Right atrium auricular region (tissue), 2 donors: ENCODE data around the gene TICAM1. TPM values are rescaled to one million over a fixed set of nuclear protein-coding genes. Genes with fewer than 3 reads are reported as not detected.

Source experiments
- DNase-seq: peaks from one replicate; pipeline ENCODE4 v3.0.0-alpha.2; 2019; ENCODE audit warnings: low spot score
- H3K27ac ChIP-seq, 2 donors: fragments of 200-600 bp; sonication (generic); 1 replicate in 1 of 2; 2 replicates in 1 of 2; pipeline ENCODE4 v1.5.1; 2016 to 2019
- H3K27me3 ChIP-seq, 2 donors: fragments of 200-600 bp; sonication (generic); one replicate each; pipeline versions ENCODE4 v1.5.1 to v1.6.0; 2017 to 2019
- H3K36me3 ChIP-seq: fragments of 200-600 bp; sonication (generic); one replicate; pipeline ENCODE4 v1.5.1; 2016
- H3K4me1 ChIP-seq, 2 donors: fragments of 200-600 bp; sonication (generic); one replicate each; pipeline versions ENCODE4 v1.5.1 to v1.6.0; 2017 to 2019
- H3K4me3 ChIP-seq, 2 donors: fragments of 200-600 bp; sonication (generic); 1 replicate in 1 of 2; 2 replicates in 1 of 2; pipeline ENCODE4 v1.5.1; 2017 to 2019; ENCODE audit warnings: mild to moderate bottlenecking in 1 of 2, moderate library complexity in 1 of 2
- H3K9me3 ChIP-seq, 2 donors: fragments of 200-600 bp; sonication (generic); one replicate each; pipeline ENCODE4 v1.5.1; 2019
- microRNA-seq, 2 donors: library from miRNA; unstranded; fragments of <30 nt; microRNA quantifications; one replicate each; pipeline ENCODE4, GENCODE V29; 2016 to 2017; ENCODE audit warnings: borderline number of aligned reads in 2 of 2, borderline replicate concordance in 1 of 2
- total RNA-seq, 2 donors: library from RNA; depleted of rRNA; stranded (reverse); fragments of >200 nt; gene quantifications; one replicate each; pipeline ENCODE4 v1.1.0, GENCODE V29; 2016
- TF ChIP-seq, protein P1 (sequence below), 2 donors: fragments of 200-600 bp; sonication (generic); IDR thresholded peaks; one replicate each; pipeline ENCODE4 v1.5.1; 2019; ENCODE audit warnings: antibody characterized with exemption in 2 of 2

TICAM1 gene
- total RNA-seq, 2 donors from 2014 or later = 3.0 to 7.6 TPM

DNA sequence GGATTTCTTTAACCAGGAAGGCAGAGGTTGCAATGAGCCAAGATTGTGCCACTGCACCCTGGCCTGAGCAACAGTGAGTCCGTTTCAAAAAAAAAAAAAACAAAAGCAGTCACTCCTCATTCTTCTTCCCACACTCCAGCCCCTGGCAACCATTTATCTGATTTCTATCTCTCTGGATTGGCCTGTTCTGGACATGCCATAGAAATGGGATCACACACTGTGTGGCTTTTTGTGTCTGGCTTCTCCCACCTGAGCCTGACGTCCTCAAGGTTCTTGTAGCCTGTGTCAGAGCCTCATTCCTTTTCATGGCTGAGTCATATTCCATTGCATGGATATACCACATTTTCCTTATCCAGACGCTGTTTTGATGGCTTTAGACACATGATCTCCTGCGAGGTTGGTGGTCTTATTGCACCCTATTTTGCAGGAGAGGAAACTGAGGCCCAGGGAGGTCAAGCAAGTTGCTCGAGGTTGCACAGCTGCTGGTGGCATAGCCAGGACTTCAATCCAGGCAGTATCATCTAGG, 55.8 kb downstream of the TICAM1 start:
- no peaks in the 10 kb centered on the region for H3K27me3 ChIP-seq
- TF ChIP-seq, protein P1, sequence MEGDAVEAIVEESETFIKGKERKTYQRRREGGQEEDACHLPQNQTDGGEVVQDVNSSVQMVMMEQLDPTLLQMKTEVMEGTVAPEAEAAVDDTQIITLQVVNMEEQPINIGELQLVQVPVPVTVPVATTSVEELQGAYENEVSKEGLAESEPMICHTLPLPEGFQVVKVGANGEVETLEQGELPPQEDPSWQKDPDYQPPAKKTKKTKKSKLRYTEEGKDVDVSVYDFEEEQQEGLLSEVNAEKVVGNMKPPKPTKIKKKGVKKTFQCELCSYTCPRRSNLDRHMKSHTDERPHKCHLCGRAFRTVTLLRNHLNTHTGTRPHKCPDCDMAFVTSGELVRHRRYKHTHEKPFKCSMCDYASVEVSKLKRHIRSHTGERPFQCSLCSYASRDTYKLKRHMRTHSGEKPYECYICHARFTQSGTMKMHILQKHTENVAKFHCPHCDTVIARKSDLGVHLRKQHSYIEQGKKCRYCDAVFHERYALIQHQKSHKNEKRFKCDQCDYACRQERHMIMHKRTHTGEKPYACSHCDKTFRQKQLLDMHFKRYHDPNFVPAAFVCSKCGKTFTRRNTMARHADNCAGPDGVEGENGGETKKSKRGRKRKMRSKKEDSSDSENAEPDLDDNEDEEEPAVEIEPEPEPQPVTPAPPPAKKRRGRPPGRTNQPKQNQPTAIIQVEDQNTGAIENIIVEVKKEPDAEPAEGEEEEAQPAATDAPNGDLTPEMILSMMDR (IDR thresholded peaks at IDR 0.05) = no peak
- no peaks in the 10 kb centered on the region for H3K36me3 ChIP-seq
- H3K4me1 ChIP-seq = no peaks in the 10 kb centered on the region
- peaks cover 0 to 2% of the 10 kb centered on the region in 2 donors for H3K9me3 ChIP-seq
- no peak overlapping the region for H3K27ac ChIP-seq
- no peak overlapping the region for H3K4me3 ChIP-seq
- no peak for DNase-seq

DNA sequence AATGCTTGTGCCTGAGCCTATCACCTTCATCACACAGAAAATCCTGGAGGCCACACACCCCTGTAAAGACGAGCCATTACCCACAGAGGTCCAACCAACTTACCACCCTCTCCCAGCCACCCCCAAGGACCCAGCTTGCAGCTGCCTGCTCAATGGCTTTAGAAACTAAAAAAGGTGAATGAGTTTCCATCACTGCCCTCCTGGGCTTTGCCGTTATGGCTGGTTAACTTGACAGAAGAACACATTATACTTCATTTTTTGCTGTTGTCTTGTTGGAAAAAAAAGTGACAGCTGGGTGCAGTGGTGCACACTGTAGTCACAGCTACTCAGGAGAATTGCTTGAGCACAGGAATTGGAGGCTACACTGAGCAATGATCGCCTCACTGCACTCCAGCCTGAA, 57.4 kb downstream of the TICAM1 start:
- no peaks in the 10 kb centered on the region for H3K9me3 ChIP-seq
- no peak overlapping the region for H3K4me3 ChIP-seq
- no peak overlapping the region for H3K27ac ChIP-seq
- H3K4me1 ChIP-seq = no peaks in the 10 kb centered on the region
- H3K36me3 ChIP-seq = no peaks in the 10 kb centered on the region
- H3K27me3 ChIP-seq = no peaks in the 10 kb centered on the region
- TF ChIP-seq, protein P1 (IDR thresholded peaks at IDR 0.05) = no peak
- no peak for DNase-seq

DNA sequence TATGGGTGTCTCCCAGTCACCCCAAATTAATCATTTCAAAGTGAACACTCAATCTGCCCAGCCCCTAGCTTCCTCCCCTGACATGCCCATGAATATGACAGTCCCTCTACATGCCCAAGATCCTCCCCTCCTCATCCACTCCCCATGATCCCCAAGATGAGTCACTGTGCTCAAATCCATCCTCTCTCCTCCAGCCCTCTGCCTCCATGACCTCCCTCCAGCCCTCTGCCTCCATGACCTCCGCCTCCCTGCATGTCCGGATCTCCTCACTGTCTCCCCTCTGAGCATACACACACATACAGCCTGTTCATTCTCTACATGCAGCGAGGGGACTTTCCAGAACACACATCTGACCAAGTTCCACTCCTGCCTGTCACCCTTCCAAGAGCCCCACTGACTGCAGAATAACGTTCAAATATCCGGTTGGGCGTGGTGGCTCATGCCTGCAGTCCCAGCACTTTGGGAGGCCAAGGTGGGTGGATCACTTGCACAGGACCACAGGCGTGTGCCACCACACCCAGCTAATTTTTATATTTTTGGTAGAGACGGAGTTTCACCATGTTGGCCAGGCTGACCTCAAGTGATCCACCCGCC, 58.4 kb downstream of the TICAM1 start:
- H3K4me1 ChIP-seq = no peaks in the 10 kb centered on the region
- no peaks in the 10 kb centered on the region for H3K36me3 ChIP-seq
- H3K4me3 ChIP-seq = no peak overlapping the region
- DNase-seq = no peak
- TF ChIP-seq, protein P1 (IDR thresholded peaks at IDR 0.05) = no peak
- H3K27ac ChIP-seq = no peak overlapping the region
- no peaks in the 10 kb centered on the region for H3K9me3 ChIP-seq
- no peaks in the 10 kb centered on the region for H3K27me3 ChIP-seq

DNA sequence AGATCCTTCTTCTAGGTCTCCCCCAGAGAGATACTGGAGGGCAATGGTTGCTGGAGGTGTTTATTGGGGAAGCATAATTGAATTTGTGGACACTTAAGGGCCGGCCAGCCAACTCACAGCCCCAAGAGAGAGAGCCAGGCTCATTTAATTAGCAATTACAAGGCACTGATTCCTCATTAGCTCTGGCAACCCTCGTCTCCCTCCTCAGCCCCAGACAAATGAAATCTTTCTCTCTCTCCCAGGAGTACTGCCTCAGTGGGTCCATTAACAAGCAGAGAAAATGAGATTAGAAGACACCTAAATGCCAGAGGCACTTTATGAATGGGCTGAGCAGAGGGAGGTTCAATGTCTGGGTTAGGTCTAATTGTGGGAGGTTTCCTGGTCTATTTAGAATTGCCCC, 58.9 kb downstream of the TICAM1 start:
- DNase-seq = no peak
- TF ChIP-seq, protein P1 (IDR thresholded peaks at IDR 0.05) = no peak
- Histone ChIP-seq H3K4me3 (no peak overlapping the region), H3K4me1 (no peaks in the 10 kb centered on the region), H3K27me3 (no peaks in the 10 kb centered on the region), H3K27ac (no peak overlapping the region), H3K36me3 (no peaks in the 10 kb centered on the region), H3K9me3 (no peaks in the 10 kb centered on the region)

DNA sequence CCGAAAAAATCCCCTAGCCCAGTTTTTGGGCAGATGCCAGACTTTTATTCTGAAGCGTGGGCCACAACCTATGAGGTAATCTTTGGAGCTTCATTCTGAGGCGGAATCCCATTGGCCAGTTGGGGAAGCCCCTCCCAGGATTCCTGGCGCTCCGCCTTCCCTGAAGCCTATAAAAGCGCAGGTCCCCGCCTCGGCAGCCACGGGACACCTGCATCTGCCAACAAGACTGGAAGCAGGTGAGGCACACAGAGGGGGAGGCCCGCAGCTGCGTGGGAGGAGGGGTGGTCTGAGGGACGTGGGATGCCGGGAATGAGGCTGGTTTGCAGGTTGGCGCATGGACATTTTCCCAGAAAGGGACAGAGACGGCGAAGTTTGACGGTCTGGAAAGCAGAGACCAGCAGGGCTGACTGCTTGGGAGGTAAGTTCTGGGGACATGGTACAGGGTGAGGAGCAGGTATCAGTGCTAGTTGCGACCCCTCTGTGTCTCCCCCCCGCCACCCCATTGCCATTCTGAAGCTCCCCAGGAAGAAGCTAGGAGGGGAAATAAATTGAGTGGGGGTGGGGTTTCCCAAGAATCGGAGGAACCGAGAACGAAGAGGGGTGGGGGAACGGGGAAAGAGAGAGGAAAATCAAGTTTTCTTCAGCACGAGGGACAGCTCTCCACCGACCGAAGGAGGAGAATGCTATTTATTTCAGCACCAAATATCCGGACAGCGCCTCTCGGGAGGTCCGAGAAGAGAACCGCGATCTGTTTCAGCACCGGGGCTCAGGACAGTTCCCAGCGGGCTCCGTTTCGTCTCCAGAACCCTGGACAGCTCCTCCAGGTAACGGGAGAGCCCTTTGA, 62.4 kb downstream of the TICAM1 start:
- Histone ChIP-seq H3K9me3 (no peaks in the 10 kb centered on the region), H3K27ac (no peak overlapping the region), H3K36me3 (no peaks in the 10 kb centered on the region), H3K4me3 (no peak overlapping the region), H3K27me3 (no peaks in the 10 kb centered on the region), H3K4me1 (no peaks in the 10 kb centered on the region)
- DNase-seq = peak; percentile 66
- TF ChIP-seq, protein P1 (IDR thresholded peaks at IDR 0.05) = no peak

Small RNA genes lying within 50 kb of the gene (microRNA-seq; reads per million reads assigned to microRNA genes)
- 0 reads per million in 2 donors for gene MIR7-3

Other genes with a start within 250 kb of the TICAM1 start
- 1 to 10 TPM; 2.6 to 4.2 TPM for gene TNFAIP8L1, start 192.2 kb downstream of the TICAM1 start, total RNA-seq
- 10 to 100 TPM; 26.3 to 36.6 TPM for gene MYDGF, start 161.4 kb downstream of the TICAM1 start, total RNA-seq
- gene DPP9, start 107.9 kb downstream of the TICAM1 start, total RNA-seq = 10 to 100 TPM; 36.2 to 50.4 TPM
- 10 to 100 TPM; 30.5 to 51.3 TPM for gene FEM1A, start 40.0 kb downstream of the TICAM1 start, total RNA-seq
- gene PLIN3, start 36.0 kb upstream of the TICAM1 start, total RNA-seq = 10 to 100 TPM; 23.3 to 27.2 TPM
- gene ARRDC5, start 71.2 kb upstream of the TICAM1 start, total RNA-seq = not detected
- gene UHRF1, start 77.8 kb upstream of the TICAM1 start, total RNA-seq = under 1 TPM; 0.28 to 0.33 TPM
- gene KDM4B, start 137.4 kb upstream of the TICAM1 start, total RNA-seq = 10 to 100 TPM; 17.6 to 26.0 TPM